Brain pericyte (primary cell): ENCODE results near the gene LMNA.

Source experiments
- DNase-seq: peaks from one replicate; pipeline ENCODE4 v3.0.0-alpha.2; 2012; ENCODE audit warnings: low read depth, low spot score

The LMNA gene

DNA sequence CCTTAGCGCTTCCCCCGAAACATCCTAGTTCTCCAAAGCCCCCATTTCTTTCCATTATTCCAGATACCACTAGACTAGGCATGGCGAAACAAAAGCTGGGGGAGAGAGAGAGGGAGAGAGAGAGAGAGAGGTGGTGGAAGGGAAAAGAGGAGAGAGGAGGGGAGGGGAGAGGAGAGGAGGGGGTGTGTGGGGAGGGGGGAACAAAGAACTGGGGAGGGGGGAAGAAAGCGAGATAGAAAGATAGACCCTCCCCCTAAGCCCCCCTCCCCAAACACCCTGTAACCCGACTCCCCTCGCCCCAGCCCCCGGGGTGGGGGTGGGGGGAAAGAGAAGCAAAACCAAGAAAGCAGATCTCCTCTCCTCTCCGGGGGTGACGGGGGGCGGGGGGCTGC lies 32.6 kb upstream of the LMNA start:
- no peak for DNase-seq

DNA sequence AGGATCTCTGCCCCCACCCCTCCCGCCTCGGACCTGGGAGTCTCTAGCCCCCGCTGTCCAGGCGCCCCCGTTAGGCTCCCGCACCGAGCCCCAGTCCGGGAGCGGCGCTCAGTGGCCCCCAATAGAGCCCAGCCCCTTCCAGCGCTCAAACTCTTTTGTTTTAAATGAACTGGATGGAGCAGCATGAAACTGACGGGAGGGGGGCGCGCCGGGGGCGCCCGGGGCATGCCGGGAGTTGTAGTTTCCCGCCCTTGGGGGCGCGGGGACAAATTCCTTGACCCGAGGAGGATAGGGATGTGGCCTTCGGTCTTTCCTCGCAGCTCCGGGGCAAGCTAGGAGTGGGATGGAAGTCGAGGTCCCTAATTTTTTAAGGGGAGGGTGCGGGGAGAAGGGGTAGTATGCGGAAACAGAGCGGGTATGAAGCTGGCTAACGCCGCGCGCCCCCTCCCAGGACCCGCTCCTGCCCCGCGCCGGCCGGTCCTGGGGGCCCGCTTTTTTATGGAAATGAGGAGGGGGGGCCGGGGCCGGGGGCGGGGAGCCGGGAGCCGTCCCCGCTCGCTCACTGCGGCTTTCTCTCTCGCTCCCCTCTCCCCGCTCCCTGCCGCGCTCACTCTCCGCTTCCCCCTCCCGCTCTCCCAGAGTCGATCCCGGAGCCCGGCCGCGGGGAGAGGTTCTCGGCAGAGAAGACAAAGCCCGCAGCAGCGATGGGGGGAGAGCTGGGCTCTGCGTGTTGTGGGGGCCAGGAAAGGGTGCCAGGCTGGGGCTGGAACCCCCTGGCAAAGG lies 32.0 kb upstream of the LMNA start, which contains the start of gene MEX3A:
Gene MEX3A, minus strand, starts transcription at position 157 of the 783 bp plus-strand sequence. CDS start 467 bp downstream, outside the sequence.
- no peak for DNase-seq

DNA sequence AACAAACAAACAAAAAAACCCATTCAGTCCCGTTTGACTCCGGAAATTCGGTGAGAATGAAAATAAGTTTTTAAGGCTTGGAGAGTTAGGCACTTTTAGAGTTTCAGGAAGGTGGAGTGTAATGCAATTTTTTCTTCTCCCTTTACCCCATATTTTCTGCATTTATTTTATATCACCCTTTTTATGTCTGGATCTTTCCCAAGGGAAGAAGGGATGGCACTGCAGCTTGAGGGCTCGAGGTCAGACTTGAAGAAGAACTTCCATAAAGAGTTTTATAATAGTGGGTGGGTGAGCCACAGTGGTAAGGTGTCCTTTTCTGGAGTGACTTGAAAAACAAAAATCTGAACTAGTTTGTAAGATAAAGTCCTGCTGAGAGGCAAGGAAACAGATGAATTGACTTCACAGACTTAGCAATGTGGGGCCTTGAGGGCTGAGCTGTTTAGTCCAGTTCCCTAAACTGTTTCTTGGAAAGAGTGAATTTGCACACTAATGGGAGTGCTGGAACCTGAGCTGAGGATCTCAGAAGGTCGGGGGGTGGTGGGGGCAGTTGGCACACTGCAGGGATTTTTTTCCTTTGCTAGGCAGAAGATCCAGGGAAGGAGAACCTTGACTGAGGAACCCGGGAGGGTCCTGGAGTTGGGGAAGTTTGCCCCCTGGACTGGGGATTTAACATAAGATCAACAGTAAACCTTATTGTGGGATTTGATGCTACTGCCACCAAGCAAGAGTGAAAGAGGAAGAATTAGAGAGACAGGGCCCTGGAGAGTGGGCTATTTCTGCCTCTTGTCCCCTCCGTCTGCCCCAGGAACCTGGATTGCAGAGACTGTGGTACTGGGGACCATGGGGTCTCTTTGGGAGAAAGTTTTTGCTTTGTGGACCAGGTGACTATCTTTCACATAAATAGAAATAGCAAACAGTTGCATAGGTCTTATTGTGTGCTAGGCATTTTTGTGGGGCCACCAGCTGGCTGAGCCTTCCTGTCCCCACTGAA lies 30.4 kb upstream of the LMNA start:
- no peak for DNase-seq

DNA sequence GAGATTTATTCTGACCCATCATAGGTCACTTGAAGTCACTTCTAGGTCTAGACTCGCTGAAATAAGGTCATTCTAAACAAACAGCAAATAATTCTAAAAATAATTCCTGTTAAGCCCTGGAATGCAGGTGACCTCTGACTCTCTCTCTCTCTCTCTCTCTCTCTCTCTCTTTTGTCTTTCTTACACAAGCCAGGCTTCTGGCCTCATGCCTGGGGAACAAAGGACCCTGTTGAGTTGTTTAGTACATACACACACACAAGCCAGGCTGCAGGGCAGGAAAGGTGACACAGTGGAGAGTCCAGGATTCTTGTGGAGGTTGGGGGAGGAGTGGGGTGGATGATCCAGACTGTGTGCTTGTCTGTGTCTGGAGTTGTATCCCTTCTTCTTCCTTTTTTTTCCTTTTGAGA lies 28.3 kb upstream of the LMNA start:
- no peak for DNase-seq

DNA sequence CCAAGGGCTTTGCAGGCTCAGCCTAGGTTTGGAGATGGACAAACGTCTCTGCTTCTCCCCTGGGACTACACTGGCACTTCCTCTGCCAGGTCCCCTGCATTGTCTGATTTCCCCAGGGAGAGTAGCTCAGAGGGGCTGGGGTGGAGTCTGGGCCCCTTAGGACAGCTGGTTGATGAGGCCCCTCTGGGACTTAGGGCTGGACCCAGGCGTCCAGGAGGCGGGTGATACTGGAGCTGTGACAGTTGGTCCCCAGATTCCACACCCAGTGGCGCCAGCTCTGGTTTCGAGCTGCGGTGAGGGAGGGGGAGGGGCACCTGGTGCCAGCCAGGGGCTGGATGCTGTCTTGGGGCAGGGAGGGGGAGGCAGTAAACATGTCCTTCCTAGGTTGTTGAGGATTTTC lies 24.8 kb upstream of the LMNA start:
- DNase-seq = no peak

DNA sequence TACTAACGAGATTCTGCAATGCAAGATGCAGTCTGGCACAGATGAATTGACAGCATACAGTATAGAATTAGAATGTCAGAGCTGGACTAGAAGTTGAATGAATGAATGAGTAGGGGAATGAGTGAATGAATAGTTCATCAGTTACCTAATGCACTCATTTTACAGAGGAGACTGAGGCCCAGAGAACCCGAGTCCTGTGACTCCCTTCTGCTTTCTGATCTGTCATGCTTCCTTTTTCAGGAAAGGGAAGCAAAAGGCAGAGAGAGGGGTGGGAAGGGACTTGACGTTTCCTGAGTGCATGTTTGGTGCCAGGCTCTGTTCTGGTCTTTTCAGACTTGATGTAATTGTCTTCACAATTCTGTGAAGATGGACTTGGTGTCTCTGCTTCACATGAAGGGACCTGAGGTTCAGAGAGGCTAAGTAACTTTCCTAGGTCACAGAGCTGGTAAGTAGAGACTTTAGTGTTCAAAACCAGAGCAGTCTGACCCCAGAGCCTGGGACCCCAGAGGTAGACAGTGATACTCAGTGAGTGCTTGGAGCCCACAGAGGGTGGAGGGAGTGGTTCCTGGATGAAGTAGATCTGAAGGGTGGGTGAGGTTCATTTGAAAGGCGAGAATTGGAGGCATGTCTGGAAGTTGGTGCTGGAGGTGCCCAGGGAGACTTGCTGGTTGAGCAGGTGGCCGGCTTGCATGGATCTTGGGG lies 24.2 kb upstream of the LMNA start:
- DNase-seq = no peak

DNA sequence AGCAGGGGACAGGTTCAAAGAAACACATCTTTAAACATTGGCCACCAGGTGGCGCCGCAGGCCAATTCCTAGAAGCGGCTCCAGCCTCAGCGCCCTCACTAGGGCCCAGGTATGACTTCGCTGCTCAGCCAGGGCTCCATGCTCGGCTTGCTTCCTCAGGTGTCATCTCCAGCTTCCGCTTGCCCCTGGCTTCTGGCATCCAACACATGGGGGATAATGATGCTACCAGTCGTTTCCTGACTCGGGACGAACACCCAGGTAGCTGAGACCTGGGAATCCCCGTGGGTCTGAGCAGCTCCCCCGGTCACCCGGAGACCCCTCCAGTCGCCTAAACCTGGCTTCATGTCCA lies 23.7 kb upstream of the LMNA start:
- no peak for DNase-seq

DNA sequence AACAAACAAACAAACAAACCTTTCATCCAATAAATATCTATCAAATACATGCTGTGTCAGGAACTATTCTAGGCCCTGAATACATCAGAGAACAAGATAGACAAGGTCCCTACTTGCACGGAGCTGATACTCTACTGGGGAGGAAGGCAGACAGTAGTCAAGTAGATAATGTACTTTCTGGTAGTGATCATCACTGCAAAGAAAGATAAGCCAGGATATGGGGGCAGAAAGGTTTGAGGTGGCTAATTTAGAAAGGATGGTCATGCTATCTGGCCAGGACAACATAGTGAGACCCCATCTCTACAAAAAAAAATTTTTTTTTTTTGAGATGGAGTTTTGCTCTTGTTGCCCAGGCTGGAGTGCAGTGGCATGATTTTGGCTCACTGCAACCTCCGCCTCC lies 22.9 kb upstream of the LMNA start:
- no peak for DNase-seq

DNA sequence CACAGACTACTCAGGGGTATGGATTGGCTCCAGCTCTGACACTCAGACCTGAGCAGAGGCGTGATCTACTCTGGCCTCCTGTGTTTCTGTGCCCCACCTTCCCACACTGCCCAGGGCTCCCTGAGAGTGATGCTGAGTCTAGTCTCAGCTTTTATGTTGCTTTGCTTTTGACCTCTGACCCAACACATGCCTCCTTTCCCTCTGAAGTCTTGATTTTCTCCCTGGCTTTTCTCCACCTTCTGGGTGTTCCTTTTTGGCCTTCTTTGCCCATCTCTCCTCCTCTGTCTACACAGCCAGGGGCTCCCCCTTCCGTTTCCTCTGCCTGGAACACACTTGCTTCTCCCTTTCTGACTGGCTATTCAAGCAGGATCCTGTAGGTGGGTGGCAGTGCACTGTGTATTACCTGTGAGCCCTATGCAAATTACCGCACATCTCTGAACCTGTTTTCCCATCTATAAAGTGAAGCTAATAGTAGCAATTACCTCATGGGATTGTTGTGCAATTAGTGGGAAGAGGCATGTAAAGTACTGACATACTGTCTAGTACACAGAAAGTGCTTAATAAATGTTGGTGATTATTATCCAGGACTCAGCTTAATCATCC lies 18.5 kb upstream of the LMNA start:
- no peak for DNase-seq

DNA sequence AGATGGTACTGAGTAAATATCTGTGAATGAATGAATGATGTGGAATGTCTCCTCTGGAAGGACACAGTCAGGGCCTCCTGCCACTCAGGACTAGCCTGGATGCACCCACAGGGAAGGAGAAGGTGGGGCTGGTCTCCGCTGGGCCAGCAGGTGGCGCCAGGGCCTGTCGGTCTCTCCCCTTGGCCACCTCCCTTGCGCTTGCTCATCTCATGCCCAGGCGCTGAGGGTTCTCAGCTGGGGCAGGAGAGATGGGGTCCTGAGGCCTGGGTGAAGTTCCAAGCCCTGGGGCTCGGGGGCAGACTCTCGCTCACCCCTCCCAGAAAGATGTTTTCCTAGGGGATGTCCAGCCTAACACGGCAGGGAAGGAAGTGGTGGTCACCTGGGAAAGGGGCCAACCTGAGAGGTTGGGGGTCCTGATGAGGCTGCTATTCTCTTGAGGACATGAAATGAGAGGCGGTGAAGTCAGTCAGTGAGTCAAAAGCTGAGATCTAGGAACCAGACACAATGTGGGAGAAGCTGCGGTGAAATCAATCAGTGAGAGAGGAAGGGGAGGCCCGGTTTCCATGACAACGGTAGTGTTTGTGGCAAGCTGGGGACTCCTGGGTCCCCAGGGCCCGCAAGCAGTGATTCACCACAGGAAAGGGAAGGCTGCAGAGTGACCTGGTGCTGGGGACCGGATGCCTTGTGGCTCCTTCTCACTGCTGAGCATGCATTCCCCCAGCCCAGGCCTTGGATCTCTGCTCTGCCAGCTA lies 17.7 kb upstream of the LMNA start:
- DNase-seq = no peak

DNA sequence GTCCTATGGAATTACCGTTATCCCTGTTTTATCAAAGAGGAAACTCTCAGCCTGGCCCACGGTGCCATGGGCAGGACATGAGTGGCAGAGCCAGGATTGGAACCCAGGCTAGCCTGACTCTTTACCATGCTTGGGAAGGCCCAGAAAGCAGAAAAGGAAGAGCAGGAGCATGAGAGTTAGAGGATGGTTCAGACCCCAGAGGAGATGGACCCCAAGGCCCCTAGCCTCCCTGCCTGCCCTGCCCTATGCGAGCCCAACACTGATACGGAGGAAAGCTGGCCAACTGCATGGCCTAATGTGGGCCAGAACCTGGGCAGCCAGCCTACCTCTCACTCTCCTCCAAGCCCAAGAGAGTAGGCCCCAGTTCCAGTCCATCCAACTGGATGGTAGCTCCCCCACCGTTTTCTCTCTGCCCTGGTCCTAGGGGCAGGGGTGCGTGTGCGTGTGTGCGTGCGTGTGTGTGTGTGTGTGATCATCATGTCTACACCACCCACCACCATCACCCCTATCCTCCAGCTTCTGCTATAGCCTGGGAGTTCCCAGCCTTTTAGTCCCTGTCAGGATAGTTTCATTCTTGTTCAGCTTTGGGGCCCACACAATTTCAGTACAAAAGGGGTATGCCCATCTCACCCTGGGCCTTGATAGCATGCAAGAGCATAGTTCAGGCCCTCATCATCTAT lies 16.9 kb upstream of the LMNA start:
- DNase-seq = no peak

DNA sequence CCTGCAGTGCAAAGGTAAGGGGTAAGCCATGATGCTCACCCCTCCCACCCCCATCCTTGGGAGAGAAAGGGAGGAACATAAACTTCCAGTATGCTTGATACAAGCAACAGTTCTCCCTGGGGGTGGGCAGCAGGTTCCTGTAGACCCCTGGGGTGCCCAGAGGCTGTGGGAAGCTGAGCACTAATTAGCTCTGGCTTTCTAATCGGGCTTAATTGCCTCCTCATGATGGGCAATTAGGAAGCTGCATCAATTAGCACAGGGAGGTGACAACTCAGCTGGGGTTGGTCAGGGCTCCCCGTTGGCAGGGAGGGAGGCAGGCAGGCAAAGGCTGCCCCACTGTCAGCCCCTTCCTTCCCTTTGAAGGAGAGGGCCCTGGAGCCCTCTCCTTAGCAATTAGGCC lies 15.7 kb upstream of the LMNA start:
- DNase-seq = no peak

DNA sequence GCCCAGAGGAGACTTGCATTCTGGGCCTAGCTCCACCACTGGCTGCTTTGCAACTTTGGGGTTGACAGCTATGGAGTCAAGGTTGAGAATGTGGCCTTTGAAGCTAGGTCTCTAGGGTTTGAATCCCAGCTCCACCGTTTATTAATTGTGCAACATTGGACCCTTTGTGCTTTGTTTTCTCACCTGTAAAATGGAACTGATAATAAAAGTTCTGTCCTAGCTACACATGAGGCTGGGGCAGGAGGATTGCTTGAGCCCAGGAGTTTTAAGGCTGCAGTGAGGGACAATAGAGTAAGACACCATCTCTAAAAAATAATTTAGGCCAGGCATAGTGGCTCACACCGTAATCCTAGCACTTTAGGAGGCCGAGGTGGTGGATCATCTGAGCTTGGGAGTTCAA lies 15.2 kb upstream of the LMNA start:
- no peak for DNase-seq

DNA sequence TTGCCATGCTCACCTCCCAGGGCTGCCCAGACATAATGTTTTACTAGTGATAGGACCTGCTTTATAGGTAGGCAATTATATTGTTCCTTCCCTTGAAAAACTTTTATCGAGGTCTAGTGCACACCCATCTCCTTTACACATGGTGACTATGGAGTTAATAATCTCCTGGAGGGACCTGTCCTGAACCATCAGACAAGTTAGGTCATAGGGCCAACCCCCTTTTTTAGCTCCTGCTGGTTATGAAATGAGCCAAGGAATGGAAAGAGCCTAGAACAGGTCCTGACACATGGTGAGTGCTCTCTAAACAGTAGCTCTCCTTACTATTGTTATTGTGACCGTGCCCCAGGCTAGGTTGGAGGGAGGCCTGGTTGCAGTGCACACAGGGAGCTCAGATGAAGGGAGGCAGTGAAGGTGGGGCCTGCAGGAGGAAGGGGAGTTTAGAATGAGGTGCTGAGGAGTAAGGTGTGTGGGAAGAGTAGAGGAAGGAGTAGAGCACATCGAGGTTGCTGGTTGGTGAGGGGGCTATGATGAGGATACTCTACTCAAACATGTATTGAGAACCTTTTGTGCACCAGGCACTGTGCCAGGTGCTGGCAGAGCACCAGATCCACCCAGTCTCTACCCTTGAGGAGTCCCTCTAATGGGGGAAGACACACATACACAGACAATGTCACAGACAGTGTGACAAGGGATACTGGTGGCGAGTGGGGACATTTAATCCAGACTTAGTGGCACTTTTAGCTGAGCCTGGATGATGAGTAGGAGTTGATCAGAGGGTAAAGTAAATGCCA lies 14.1 kb upstream of the LMNA start:
- no peak for DNase-seq

DNA sequence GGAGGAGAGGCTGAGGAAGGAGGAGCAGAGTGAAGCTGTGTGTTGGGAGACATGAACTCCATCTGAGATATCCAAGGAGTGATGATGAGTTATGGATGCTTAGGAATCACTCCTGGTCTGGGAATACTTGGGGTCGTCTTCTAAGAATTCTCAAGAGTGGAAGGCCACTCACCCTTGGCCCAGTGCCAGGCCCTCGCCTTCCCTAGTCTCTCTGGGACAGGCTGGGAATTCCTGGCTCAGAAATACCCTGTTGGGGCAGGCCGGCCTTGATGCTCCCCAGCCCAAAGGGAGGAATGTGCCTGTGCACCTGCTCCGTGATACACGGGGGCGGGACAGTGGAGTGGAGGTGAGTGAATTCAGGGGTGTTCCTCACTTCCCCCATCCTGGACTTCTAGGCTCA lies 12.6 kb upstream of the LMNA start:
- DNase-seq = no peak

DNA sequence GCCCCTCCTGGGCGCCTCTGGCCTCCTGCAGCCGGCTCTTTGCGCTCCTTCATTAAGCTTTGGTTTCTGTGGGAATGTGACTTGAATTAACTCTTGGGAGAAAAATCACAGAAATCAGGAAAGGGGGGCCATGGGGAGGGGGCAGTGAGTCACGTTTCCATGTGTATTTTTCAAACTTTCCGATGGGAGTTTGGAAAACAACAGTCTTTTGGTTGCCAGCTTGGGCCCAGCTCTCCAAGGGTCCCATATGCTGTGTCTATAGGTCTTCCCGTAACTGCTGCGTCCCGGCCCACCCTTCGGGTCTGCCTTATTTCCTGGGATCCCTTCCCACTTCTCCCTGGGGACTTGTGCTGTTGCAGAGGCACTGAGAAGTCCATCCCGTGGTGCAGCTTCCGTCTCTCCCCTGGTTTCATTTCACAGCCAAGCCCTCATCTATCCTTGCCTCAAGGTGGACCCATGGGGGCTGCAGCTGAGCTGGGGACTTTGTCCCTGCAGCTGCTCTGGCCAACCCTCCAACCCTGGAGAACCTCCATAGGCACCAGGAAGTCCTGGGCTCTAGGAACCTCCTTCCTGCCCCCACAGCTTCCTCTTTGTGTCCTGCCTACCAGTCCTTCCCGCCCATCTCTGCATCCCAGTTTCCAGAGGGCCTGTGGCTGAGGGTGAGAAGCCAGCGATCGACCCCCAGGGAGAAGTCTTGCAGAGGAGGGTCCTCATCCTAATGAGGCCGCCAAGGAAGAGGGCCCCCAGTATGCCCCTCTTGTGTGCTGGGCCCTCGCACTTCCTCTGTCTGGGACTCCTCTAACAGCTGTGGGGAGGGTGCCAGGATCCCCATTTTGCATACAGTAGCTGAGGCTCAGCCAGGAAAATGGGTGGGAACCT lies 11.6 kb upstream of the LMNA start:
- DNase-seq = no peak

DNA sequence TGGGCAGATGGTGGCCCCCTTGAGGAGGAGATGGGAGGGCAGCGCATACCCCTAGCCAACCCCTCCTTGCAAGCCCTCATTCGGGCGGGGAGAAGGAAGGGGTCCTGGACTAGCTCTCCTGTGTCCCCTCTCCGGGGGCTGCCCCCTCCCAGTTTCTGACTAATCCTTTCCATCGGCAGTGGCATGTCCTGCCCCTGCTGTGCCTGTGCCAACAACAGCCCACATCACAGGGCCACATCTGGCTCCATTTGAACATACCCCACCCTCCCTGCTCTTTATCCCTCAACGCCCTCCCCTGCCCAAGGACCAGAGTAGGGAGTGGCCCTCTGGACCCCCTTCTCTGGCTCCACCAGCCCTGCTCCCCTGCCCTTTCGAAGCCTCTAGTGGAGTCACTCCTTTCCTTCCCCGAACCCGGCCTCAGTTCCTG lies 11.0 kb upstream of the LMNA start:
- DNase-seq = no peak

DNA sequence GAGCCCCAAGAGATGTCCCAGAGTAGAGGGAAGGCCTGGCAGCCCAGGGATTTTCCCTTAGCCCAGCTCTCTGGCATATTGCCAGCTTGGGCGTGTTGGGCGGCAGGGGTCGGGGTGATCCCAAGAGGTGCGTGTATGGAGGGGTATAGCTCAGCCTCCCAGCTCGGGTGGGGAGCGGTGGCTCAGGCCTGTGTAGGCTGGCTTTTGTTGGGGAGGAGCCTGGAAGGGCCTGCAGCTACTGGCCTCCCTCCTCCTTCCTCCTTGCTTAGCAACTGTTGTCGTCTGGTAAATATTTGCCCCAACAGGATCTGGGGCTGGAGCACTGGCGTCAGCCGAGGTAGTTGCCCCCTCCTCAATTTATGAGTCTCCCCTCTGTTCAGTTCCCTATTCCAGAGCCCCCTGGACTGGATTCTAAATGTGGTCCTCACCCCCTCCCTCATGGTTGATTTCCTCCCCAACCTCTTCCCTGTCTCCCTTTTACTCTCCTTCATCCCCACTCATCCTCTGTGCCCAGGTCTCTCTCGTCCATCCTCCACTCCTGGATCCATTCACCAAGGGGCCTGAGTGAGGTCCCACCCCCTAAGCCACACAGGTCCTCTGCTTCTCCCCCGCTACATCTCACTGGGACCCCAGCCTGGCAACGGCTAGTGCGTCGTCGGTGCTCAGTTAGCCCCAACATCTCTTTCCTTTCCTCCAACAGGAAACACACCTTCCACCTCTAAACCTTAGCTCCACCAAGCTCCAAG lies 10.3 kb upstream of the LMNA start:
- peak; percentile 80 for DNase-seq
